Measurements from ENCODE around the gene AASDH.

DNA sequence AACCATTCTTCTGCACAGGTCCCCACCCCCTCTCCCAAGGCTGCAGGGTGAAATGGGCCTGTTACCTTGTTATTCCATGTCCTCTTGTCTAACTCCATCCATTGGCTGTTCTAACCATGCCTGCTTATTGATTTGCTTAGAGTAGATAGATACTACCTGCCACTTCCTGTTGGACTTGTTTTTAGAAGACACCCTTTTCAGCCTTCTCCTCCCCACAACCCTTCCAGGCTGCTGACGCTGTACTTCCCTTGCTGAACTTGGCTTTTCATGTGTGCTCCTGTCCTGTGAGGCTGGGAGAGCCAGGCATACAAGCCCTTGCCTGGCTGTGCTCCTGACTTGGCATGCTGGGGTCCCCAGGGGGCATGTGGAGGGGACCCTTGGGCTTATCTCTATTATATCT is 81.9 kb downstream of the AASDH start:
- TF ChIP-seq EZH2 (IDR thresholded peaks at IDR 0.05; ENCODE audit: insufficient read depth, low read length): no peak
- TF ChIP-seq, protein P1, sequence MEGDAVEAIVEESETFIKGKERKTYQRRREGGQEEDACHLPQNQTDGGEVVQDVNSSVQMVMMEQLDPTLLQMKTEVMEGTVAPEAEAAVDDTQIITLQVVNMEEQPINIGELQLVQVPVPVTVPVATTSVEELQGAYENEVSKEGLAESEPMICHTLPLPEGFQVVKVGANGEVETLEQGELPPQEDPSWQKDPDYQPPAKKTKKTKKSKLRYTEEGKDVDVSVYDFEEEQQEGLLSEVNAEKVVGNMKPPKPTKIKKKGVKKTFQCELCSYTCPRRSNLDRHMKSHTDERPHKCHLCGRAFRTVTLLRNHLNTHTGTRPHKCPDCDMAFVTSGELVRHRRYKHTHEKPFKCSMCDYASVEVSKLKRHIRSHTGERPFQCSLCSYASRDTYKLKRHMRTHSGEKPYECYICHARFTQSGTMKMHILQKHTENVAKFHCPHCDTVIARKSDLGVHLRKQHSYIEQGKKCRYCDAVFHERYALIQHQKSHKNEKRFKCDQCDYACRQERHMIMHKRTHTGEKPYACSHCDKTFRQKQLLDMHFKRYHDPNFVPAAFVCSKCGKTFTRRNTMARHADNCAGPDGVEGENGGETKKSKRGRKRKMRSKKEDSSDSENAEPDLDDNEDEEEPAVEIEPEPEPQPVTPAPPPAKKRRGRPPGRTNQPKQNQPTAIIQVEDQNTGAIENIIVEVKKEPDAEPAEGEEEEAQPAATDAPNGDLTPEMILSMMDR (IDR thresholded peaks at IDR 0.05; ENCODE audit: insufficient read depth, low read depth, low read length): no peak
